Muscle layer of duodenum (tissue), 2 donors: ENCODE measurements around the gene METRNL.
A peak's percentile ranks its signal among the peaks of the same experiment; 100 is the strongest.

Source experiments
- H3K27ac ChIP-seq: one replicate; pipeline ENCODE4 v1.7.0; 2013; ENCODE audit warnings: mild to moderate bottlenecking, low read length
- H3K27me3 ChIP-seq: one replicate; pipeline ENCODE4 v1.7.0; 2013; ENCODE audit warnings: low read depth, mild to moderate bottlenecking, control low read depth, low read length
- H3K36me3 ChIP-seq, 2 donors: one replicate each; pipeline ENCODE4 v1.7.0; 2013; ENCODE audit warnings: low read length in 2 of 2, control low read depth in 1 of 2, mild to moderate bottlenecking in 1 of 2; ENCODE audit not compliant: insufficient read depth in 2 of 2, control insufficient read depth in 1 of 2
- H3K4me1 ChIP-seq, 2 donors: one replicate each; pipeline ENCODE4 v1.7.0; 2013; ENCODE audit warnings: low read length in 2 of 2, mild to moderate bottlenecking in 2 of 2, control low read depth in 1 of 2, moderate library complexity in 1 of 2; ENCODE audit not compliant: insufficient read depth in 2 of 2, control insufficient read depth in 1 of 2
- H3K4me3 ChIP-seq, 2 donors: one replicate each; pipeline ENCODE4 v1.7.0; 2013; ENCODE audit warnings: low read length in 2 of 2, low read depth in 1 of 2, mild to moderate bottlenecking in 1 of 2
- H3K9me3 ChIP-seq, 2 donors: one replicate each; pipeline ENCODE4 v1.7.0; 2013; ENCODE audit warnings: low read length in 2 of 2, control low read depth in 1 of 2, mild to moderate bottlenecking in 1 of 2; ENCODE audit not compliant: control insufficient read depth in 1 of 2
- donor health status: healthy.

The METRNL gene

GRCh38 chr17:83090444-83091256 lies 11.2 kb downstream of the METRNL start:
- H3K27me3 ChIP-seq: no peaks in the 10 kb centered on the region
- peaks cover 0 to 39% of the 10 kb centered on the region in 2 donors for H3K4me1 ChIP-seq
- no peaks in the 10 kb centered on the region for H3K9me3 ChIP-seq
- peak overlapping the region; percentile 74 for H3K27ac ChIP-seq
- H3K4me3 ChIP-seq: no peak overlapping the region
- peaks cover 27 to 49% of the 10 kb centered on the region in 2 donors for H3K36me3 ChIP-seq

GRCh38 chr17:83091257-83092141 lies 12.1 kb downstream of the METRNL start:
- no peaks in the 10 kb centered on the region for H3K9me3 ChIP-seq
- H3K27me3 ChIP-seq: no peaks in the 10 kb centered on the region
- no peak overlapping the region for H3K4me3 ChIP-seq
- H3K27ac ChIP-seq: peak overlapping the region; percentile 74
- peaks cover 0 to 39% of the 10 kb centered on the region in 2 donors for H3K4me1 ChIP-seq
- H3K36me3 ChIP-seq: peaks cover 27 to 49% of the 10 kb centered on the region in 2 donors

- H3K27me3 ChIP-seq: no peaks in the 10 kb centered on the region
- H3K4me3 ChIP-seq: no peak overlapping the region
- H3K36me3 ChIP-seq: peaks cover 26 to 51% of the 10 kb centered on the region in 2 donors
- peaks cover 0 to 38% of the 10 kb centered on the region in 2 donors for H3K4me1 ChIP-seq
- H3K9me3 ChIP-seq: no peaks in the 10 kb centered on the region
- no peak overlapping the region for H3K27ac ChIP-seq
These were observed 12.8 kb downstream of the METRNL start for GRCh38 chr17:83092186-83092585.

GRCh38 chr17:83092931-83093330 lies 13.5 kb downstream of the METRNL start:
- Histone ChIP-seq H3K4me1 (peaks cover 0 to 33% of the 10 kb centered on the region in 2 donors), H3K9me3 (no peaks in the 10 kb centered on the region), H3K36me3 (peaks cover 26 to 45% of the 10 kb centered on the region in 2 donors), H3K27ac (no peak overlapping the region), H3K4me3 (no peak overlapping the region), H3K27me3 (no peaks in the 10 kb centered on the region)

- Histone ChIP-seq H3K4me3 (no peak overlapping the region), H3K27me3 (no peaks in the 10 kb centered on the region), H3K9me3 (no peaks in the 10 kb centered on the region), H3K36me3 (peaks cover 26 to 43% of the 10 kb centered on the region in 2 donors), H3K4me1 (peaks cover 0 to 33% of the 10 kb centered on the region in 2 donors), H3K27ac (no peak overlapping the region)
These were observed 14.1 kb downstream of the METRNL start for GRCh38 chr17:83093506-83093905.

GRCh38 chr17:83094291-83094690 lies 14.9 kb downstream of the METRNL start:
- Histone ChIP-seq H3K4me3 (no peak overlapping the region), H3K27me3 (no peaks in the 10 kb centered on the region), H3K27ac (no peak overlapping the region), H3K4me1 (peaks cover 0 to 35% of the 10 kb centered on the region in 2 donors), H3K36me3 (peaks cover 26 to 43% of the 10 kb centered on the region in 2 donors), H3K9me3 (no peaks in the 10 kb centered on the region)

- H3K36me3 ChIP-seq: peaks cover 26 to 43% of the 10 kb centered on the region in 2 donors
- no peaks in the 10 kb centered on the region for H3K27me3 ChIP-seq
- H3K4me1 ChIP-seq: peaks cover 0 to 40% of the 10 kb centered on the region in 2 donors
- no peak overlapping the region for H3K27ac ChIP-seq
- H3K9me3 ChIP-seq: no peaks in the 10 kb centered on the region
- H3K4me3 ChIP-seq: no peak overlapping the region
These were observed 15.6 kb downstream of the METRNL start for GRCh38 chr17:83095016-83095415.

- Histone ChIP-seq H3K4me1 (peaks cover 0 to 36% of the 10 kb centered on the region in 2 donors), H3K4me3 (no peak overlapping the region), H3K27ac (no peak overlapping the region), H3K36me3 (peaks cover 26 to 43% of the 10 kb centered on the region in 2 donors), H3K27me3 (no peaks in the 10 kb centered on the region), H3K9me3 (no peaks in the 10 kb centered on the region)
These were observed 17.2 kb downstream of the METRNL start for GRCh38 chr17:83096401-83097224.

GRCh38 chr17:83097831-83098230 lies 18.4 kb downstream of the METRNL start:
- Histone ChIP-seq H3K27ac (no peak overlapping the region), H3K36me3 (peaks cover 26 to 41% of the 10 kb centered on the region in 2 donors), H3K4me1 (peaks cover 0 to 31% of the 10 kb centered on the region in 2 donors), H3K4me3 (no peak overlapping the region), H3K9me3 (no peaks in the 10 kb centered on the region), H3K27me3 (no peaks in the 10 kb centered on the region)

- Histone ChIP-seq H3K4me3 (no peak overlapping the region), H3K36me3 (peaks cover 19 to 35% of the 10 kb centered on the region in 2 donors), H3K9me3 (no peaks in the 10 kb centered on the region), H3K27ac (no peak overlapping the region), H3K27me3 (no peaks in the 10 kb centered on the region), H3K4me1 (peaks cover 0 to 31% of the 10 kb centered on the region in 2 donors)
These were observed 19.1 kb downstream of the METRNL start for GRCh38 chr17:83098241-83099085.
